KOPT-K1 (cell line): ENCODE data around the gene RASA3.

Experiments
- H3K27ac ChIP-seq: fragments of 200-600 bp; sonication (generic); 2 replicates; pipeline ENCODE4 v1.5.1; 2016; ENCODE audit warnings: antibody characterized with exemption, mild to moderate bottlenecking, low read depth, low read length; ENCODE audit not compliant: poor library complexity, severe bottlenecking
- H3K36me3 ChIP-seq: fragments of 200-600 bp; sonication (generic); 2 replicates; pipeline ENCODE4 v1.5.1; 2017; ENCODE audit warnings: antibody characterized with exemption, mild to moderate bottlenecking, low read length, moderate library complexity; ENCODE audit not compliant: insufficient read depth
- H3K9me3 ChIP-seq: fragments of 200-600 bp; sonication (generic); 2 replicates; pipeline ENCODE4 v1.5.1; 2017; ENCODE audit warnings: antibody characterized with exemption, low read length, mild to moderate bottlenecking; ENCODE audit not compliant: insufficient read depth, poor library complexity, severe bottlenecking

Gene RASA3

DNA sequence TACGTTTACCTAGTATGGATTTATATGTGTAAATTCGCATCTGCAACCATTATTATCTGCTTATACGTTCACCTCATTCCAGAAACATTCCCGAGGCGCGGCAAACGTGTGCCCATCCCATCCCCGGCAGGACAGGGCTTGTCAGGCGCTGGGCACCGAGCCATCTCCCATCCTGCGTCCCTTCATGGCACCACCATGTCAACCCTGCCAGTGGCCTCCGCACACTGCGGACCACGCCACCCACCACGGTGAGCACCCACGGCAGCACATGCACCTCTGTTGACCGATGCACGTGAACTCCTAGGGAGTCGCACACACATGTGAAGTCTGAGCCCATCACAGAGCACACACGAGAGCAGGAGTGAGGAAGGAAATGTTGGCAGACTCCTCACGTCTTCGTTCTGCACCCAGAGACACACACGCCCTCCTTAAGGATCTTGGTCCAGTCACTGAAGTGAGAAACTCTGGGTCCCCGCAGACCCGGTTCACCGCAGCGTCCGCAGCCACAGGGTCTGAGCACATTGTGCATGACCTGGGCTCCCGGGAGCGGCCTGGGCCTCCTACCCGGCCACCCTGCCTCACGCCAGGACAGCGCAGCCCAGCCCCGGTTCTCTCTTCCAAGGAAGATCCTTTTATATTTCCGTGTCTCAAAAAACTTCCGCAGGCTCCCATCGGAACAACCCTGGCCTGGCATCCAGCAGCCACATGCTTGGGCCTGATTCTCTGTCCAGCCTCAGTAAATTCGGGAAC is 90.2 kb downstream of the RASA3 start:
- Histone ChIP-seq H3K36me3 (peaks cover 6% of the 10 kb centered on the region; the same call in 1 of the 2 replicates), H3K9me3 (no peaks in the 10 kb centered on the region), H3K27ac (no peak overlapping the region)

DNA sequence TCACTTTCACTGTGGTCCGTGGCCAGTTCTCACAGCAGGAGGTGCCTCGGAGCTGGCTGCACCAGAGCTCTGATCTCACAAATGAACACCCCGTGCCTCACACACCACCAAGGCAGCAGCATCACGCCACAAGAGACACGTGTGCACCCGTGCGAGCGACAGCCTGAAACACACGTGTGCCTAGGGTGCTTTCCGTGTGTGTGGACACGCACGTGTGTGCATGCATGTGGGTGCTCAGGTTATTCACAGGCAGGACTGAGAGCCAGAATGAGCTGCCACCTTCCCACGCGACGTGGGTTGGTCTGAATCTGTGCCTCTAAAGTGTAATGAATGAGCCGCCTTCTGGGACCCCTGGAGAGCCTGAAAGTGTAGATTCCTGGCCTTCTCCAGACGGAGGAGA is 90.9 kb downstream of the RASA3 start:
- H3K27ac ChIP-seq: no peak overlapping the region

DNA sequence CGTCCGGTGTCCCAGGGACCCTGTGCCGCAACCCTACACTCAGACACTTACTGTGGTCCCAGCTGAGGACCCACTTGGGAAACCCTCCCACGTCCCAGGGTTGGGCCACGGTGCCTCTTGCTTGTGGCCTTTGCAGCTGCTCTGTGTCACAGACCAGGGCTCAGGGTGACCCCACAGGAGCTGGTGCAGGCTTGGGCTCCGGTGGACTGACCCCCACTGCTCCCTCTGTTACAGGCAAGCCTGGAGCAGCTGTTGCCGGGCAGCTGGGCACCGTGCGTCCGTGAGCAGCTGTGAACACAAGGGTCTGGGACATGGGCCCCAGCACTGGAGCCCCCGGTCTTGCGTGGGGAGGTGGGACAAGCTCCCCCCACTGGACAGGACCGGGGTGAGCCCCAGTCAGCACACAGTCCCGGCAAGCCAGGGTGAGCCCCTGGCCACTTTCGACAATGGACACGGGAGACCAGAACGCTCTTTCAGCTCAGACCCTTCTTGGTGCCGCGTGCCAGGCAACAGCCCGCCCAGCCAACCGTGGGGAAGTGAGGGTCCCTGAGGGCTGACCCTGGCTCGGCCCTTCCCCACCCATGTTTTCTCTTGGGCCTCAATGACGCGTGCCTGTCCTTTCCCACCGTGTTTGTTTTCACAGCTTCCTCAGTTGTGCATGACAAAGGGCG is 92.8 kb downstream of the RASA3 start:
- no peak overlapping the region for H3K27ac ChIP-seq
- no peaks in the 10 kb centered on the region for H3K9me3 ChIP-seq

More for the DNA sequence above, 90.9 kb downstream of the RASA3 start:
- Histone ChIP-seq H3K9me3 (no peaks in the 10 kb centered on the region), H3K36me3 (peaks cover 6% of the 10 kb centered on the region; the same call in 1 of the 2 replicates)

DNA sequence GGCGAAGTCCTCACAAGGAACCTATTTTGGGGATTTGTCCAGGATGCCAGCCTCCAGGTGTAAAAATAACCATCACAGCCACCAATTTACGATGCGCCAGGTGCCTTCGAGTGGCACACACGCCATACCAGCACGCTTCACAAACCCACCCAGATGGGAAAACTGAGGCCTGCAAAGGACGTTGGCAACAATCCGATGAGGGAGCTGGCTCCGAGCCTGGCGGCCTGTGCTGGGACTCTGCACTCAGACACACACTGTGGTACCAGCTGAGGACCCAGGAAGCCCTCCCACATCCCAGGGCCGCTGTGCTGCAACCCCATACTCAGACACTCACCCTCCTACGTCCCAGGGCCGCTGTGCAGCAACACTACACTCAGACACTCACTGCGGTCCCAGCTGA is 93.5 kb downstream of the RASA3 start:
- H3K36me3 ChIP-seq: peaks cover 16% of the 10 kb centered on the region; the same call in 1 of the 2 replicates
- no peak overlapping the region for H3K27ac ChIP-seq
- H3K9me3 ChIP-seq: no peaks in the 10 kb centered on the region

More for the DNA sequence above, 92.8 kb downstream of the RASA3 start:
- H3K36me3 ChIP-seq: peaks cover 16% of the 10 kb centered on the region; the same call in 1 of the 2 replicates

DNA sequence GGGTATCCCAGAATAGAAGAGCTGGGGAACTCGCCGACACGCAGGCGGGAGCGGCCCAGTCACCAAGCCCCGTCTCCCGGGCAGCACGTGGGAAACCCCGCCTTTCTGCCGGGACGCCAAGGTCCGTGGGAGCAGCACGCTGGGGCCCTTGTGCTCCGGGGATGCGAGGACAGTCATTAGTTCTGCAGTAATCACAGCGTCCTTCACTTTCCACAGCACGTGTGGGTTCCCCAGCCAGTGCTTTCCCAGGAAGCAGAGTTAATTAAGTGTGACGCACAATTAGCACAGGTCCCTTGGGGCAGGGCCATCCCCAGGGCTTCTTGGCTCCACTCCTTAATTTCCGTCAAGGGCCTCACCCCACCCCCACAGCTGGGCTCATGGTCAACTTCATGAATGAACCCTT is 94.2 kb downstream of the RASA3 start:
- Histone ChIP-seq H3K36me3 (peaks cover 16% of the 10 kb centered on the region; the same call in 1 of the 2 replicates), H3K9me3 (no peaks in the 10 kb centered on the region), H3K27ac (no peak overlapping the region)

DNA sequence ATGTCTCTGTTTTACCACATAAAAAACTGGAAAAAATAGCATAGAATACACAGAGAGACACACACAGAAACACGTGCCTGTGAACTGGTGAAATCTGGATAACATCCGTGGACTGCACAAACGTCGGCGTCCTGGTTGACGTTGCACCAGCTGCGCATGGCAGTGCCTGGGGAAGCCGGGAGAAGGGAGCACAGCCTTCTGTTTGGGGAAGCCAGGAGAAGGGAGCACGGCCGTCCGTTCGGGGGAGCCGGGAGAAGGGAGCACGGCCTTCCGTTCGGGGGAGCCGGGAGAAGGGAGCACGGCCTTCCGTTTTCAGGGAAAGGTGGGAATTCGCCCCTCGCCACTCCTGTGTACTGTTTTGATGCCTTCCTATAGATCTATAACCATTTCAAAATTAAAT is 94.7 kb downstream of the RASA3 start:
- Histone ChIP-seq H3K27ac (no peak overlapping the region), H3K36me3 (peaks cover 16% of the 10 kb centered on the region; the same call in 1 of the 2 replicates), H3K9me3 (no peaks in the 10 kb centered on the region)

DNA sequence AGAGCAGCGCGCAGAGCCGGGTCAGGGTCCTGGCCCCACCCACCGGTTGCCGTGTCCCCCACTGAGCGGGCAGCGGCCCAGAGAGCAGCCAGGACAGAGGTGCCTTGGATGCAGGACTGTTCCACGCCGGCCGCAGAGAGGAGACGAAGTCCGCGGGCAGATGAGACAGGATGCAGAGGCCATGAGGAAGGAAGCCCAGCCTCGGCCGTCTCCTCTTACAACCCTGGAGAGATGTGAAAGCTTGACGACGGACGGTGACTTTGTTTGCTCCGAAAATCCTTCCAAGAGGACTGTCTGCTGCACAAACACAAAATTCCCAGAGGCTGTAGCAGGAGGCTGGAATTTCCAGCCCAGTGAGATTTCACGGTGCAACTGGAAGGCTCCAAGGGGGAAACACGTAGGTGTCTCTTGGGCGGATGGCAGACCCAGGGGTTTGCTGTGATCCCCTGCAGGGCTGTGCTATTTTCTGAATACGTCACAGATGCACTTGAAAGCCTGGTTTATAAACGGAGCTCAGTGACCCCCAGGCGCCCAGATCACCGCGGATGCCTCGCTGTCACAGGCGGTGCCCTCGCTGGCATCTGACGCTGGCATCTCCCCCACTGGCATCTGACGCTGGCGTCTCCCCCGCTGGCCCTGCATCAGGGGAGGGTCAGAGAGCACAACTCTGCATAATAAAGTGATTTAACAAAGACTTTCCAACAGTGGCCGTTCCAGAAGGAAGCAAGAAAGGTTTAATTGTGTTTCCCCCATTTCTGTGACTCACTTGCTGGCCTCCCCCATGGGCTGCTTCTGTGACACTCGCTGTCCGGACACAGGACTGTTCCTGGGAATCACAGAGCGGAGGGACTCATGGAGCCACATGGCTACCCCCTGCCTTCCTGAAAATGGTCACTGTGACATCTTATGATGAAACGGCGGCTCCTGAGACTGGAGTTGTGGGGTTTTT is 96.6 kb downstream of the RASA3 start:
- Histone ChIP-seq H3K27ac (no peak overlapping the region), H3K36me3 (peaks cover 20% of the 10 kb centered on the region; the same call in 1 of the 2 replicates), H3K9me3 (peaks cover 3% of the 10 kb centered on the region)

DNA sequence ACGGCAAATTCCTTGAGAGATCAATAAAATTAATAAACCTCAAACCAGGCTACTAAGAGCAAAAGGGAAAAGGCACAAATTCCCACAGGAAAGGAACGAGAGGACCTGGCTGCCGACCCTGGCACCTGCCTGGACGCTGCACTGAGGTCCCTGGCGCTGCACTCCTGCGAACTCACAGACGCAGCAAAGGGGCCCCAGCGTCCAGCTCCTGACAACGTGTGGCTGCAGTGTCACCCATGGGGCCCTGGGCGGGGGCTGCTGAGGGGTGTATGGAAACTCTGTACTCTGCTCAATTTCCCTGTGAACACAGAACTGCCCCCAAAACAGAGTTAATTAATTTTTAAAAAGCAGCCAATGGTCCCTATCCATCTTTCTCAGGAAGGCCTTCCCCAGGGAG is 97.2 kb downstream of the RASA3 start:
- Histone ChIP-seq H3K36me3 (peaks cover 22% of the 10 kb centered on the region; the same call in 1 of the 2 replicates), H3K9me3 (peaks cover 3% of the 10 kb centered on the region), H3K27ac (no peak overlapping the region)

DNA sequence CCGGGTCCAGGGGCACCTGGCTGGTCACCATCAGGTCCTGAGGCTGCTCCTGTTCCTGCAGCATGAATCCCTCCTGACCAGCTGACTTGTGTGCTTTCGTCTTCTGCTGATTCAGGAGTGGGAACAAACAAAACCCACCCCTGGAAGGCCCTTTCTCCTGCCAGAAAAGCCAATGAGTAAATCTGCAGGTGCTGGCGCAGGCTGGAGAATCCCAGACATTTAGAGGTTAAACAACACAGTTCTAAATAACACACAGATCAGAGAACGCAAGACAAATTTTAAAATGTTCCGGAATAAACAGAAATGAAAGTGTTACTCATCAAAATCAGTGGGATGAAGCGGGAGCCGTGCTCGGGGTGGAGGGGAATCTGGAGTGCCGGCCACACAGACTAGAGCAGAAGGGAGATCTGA is 97.9 kb downstream of the RASA3 start:
- peaks cover 3% of the 10 kb centered on the region for H3K9me3 ChIP-seq
- H3K36me3 ChIP-seq: peaks cover 22% of the 10 kb centered on the region; the same call in 1 of the 2 replicates
- no peak overlapping the region for H3K27ac ChIP-seq

DNA sequence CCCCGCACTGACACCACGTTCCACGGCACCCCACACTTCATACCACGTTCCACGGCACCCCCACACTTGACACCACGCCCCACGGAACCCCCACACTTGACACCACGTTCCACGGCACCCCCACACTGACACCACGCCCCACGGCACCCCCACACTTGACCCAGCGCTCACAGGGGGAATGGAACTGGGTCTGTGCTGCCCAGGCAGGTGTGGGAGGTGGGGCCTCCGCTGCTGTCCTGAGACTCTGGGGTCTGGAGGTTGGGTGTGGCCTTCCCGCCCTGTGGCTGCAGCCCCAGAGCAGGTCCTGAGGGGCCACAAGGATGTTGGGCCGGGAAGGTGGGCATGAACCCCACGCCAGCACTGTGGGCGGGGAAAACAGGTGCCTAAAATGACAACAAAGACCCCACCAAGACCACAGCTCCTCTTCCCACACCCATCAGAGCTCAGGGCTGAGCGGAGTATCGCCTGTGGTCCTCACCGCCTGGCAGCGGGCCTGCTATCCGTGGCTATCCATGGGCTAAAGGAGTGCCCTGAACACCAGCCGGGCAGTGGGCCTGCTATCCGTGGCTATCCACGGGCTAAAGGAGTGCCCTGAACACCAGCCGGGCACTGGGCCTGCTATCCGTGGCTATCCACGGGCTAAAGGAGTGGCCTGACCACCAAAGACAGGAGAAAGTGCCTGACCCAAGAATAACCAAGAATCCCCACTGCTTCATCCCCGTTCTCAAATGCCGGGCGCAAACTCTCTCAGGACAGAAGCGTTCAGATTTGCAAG is 98.7 kb downstream of the RASA3 start:
- H3K27ac ChIP-seq: no peak overlapping the region
- H3K9me3 ChIP-seq: peaks cover 3% of the 10 kb centered on the region
- peaks cover 22% of the 10 kb centered on the region; the same call in 1 of the 2 replicates for H3K36me3 ChIP-seq

DNA sequence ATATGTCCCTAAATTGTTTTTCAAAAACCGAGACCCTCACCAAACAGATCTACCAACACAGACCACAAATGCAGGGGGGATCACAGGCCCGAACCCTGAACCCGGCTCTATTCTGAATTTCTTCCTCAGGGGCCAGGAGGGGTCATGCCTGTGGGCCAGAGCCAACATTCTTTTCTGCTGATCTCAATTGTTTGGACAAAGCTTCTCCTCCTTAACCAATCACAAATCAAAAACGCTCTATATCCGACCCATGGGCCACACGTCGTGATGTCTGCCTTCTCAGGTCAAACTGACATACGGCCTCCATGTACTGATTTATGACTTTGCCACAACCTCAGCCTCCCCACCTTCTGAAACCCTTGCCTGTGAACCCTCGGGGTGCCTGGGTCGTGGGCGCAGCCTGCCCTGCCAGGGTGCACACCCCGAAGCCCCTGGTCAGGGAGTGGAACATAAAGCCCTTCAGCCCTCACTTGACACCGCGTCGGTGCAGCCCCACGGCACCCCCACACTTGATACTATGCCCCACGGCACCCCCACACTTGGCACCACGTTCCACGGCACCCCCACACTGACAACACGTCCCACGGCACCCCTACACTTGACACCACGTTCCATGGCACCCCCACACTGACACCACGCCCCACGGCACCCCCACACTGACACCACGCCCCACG is 100.2 kb downstream of the RASA3 start:
- Histone ChIP-seq H3K27ac (no peak overlapping the region), H3K36me3 (peaks cover 23% of the 10 kb centered on the region; the same call in 1 of the 2 replicates), H3K9me3 (peaks cover 3% of the 10 kb centered on the region)

DNA sequence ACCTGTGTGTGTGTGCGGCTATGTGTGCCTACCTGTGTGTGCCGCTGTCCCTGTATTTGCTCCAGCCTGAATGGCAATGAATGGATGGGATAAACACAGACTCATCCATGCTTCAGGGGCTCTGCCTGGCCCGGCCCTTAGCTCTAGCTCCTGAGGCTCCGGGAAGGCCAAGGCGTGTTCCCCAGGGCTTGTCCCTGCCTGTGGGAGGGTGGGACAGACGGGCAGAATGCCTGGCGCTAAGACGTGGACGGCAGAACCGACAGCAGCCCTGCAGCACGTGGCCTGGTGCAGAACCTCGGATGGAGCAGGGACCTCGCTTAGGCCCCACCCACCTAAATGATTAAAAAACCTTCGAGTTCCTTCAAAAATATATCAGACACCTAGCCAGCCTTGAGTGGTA is 100.8 kb downstream of the RASA3 start:
- peaks cover 29% of the 10 kb centered on the region; the same call in 1 of the 2 replicates for H3K36me3 ChIP-seq
- H3K27ac ChIP-seq: no peak overlapping the region

DNA sequence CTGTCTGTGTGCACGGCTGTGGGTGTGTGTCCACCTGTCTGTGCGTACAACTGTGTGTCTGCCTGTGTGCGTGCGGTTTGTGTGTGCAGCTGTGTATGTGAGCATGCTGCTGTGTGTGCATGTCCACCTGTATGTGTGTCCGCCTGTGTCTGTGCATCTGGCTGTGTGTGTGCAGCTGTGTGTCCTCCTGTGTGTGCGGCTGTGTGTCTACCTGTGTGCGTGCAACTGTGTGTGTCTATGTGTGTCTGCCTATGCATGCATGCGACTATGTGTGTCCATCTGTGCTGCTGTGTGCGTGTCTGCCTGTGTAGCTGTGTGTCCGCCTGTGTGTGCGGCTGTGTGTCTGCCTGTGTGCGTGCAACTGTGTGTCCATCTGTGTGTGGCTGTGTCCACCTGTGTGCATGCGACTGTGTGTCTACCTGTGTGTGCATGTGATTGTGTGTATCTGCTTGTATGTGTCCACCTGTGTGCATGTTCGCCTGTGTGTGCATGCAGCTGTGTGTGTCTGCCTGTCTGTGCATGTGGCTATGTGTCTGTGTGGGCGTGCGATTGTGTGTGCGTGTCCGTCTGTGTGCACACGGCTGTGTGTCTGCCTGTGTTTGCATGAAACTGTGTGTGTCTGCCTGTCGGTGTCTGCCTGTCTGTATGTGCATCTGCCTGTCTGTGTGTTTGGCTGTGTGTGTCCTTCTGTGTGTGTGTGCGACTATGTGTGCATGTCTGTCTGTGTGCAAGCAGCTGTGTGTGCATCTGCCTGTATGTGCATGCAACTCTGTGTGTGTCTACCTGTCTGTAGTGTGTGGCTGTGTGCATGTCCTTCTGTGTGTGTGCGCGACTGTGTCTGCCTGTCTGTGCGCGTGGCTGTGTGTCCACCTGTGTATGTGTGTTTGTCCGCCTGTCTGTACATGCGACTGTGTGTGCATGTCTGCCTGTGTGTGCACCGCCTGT is 101.5 kb downstream of the RASA3 start:
- peaks cover 32% of the 10 kb centered on the region; the same call in 1 of the 2 replicates for H3K36me3 ChIP-seq
- H3K27ac ChIP-seq: no peak overlapping the region
- peaks cover 3% of the 10 kb centered on the region for H3K9me3 ChIP-seq

More for the DNA sequence above, 100.8 kb downstream of the RASA3 start:
- peaks cover 3% of the 10 kb centered on the region for H3K9me3 ChIP-seq
